Gastrocnemius medialis (tissue), 4 donors: ENCODE data around the gene ANKRD20A1.
"Not testable (repeated sequence)": the region's sequence is repeated elsewhere in the genome, so short reads cannot be mapped to it uniquely, and the experiment has no call there.

Experiments
- POLR2A ChIP-seq, 2 donors: fragments of 450-650 bp; IDR thresholded peaks; one replicate each; pipeline ENCODE4 v1.6.1; 2017; ENCODE audit warnings: antibody characterized with exemption in 2 of 2, mild to moderate bottlenecking in 2 of 2, moderate library complexity in 2 of 2
- TF ChIP-seq, protein P1 (sequence below), 5 experiments: fragments of 450-650 bp in 3 of 5; fragments of 200-600 bp in 2 of 5; sonication (generic) in 2 of 5; IDR thresholded peaks in 4 of 5; conservative IDR thresholded peaks in 1 of 5; 1 replicate in 4 of 5; 2 replicates in 1 of 5; pipeline ENCODE4 v1.5.1; 2016 to 2019; ENCODE audit warnings: antibody characterized with exemption in 5 of 5, mild to moderate bottlenecking in 3 of 5, moderate library complexity in 3 of 5

DNA sequence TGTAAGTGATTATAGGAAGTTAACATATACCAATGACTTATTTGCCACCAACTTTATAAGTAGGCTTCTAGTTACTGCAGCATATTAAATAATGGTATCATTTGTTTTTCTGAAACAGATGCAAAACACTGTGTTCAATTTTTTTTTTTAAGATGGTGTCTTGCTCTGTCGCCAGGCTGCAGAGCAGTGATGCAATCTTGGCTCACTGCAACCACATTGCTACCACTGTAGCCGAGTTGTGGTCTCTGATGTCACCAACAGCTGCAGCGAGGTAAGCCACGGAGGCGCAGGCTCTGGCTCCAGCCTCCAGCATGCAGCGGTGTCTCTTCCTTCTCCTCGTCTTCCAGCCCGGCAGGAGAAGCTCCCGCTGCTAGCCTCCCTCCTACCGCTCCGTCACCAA lies 26.6 kb upstream of the ANKRD20A1 start:
- TF ChIP-seq, protein P1, sequence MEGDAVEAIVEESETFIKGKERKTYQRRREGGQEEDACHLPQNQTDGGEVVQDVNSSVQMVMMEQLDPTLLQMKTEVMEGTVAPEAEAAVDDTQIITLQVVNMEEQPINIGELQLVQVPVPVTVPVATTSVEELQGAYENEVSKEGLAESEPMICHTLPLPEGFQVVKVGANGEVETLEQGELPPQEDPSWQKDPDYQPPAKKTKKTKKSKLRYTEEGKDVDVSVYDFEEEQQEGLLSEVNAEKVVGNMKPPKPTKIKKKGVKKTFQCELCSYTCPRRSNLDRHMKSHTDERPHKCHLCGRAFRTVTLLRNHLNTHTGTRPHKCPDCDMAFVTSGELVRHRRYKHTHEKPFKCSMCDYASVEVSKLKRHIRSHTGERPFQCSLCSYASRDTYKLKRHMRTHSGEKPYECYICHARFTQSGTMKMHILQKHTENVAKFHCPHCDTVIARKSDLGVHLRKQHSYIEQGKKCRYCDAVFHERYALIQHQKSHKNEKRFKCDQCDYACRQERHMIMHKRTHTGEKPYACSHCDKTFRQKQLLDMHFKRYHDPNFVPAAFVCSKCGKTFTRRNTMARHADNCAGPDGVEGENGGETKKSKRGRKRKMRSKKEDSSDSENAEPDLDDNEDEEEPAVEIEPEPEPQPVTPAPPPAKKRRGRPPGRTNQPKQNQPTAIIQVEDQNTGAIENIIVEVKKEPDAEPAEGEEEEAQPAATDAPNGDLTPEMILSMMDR (IDR thresholded peaks at IDR 0.05 in 4 of 5, conservative IDR thresholded peaks at IDR 0.05 in 1 of 5) = not testable (repeated sequence)
- TF ChIP-seq POLR2A (IDR thresholded peaks at IDR 0.05) = not testable (repeated sequence)
